ENCODE results near the gene IGFBP4.

IGFBP4 gene

GRCh38 chr17:40457964-40458791 lies 14.9 kb downstream of the IGFBP4 start:
- Histone ChIP-seq H3K4me3 (ENCODE audit: low read length) (no peak overlapping the region), H3K9me3 (ENCODE audit: control insufficient read depth, insufficient read depth, low read length) (no peaks in the 10 kb centered on the region), H3K79me2 (ENCODE audit: control insufficient read depth, low read length) (no peaks in the 10 kb centered on the region), H4K20me1 (ENCODE audit: control insufficient read depth, insufficient read depth, low read depth, low read length) (no peaks in the 10 kb centered on the region), H3K9me2 (replicated peaks; ENCODE audit: control insufficient read depth, low read length) (no peaks in the 10 kb centered on the region), H3K36me3 (ENCODE audit: control insufficient read depth, low read length) (no peaks in the 10 kb centered on the region), H3K27ac (ENCODE audit: low read depth, low read length) (no peak overlapping the region), H3F3A (ENCODE audit: control insufficient read depth, insufficient read depth) (no peaks in the 10 kb centered on the region), H3K4me2 (ENCODE audit: low read length) (no peak overlapping the region), H3K4me1 (ENCODE audit: control insufficient read depth, low read length) (no peaks in the 10 kb centered on the region), H3K27me3 (ENCODE audit: control insufficient read depth, low read length) (peaks cover 16% of the 10 kb centered on the region)
- no peak for TF ChIP-seq EZH2phosphoT487 (IDR thresholded peaks at IDR 0.05; ENCODE audit: borderline replicate concordance, low read length)
- no peak for TF ChIP-seq CTCF (IDR thresholded peaks at IDR 0.05; ENCODE audit: low read depth, low read length, poor library complexity, severe bottlenecking)

GRCh38 chr17:40458851-40459482 lies 15.7 kb downstream of the IGFBP4 start:
- Histone ChIP-seq H3K27ac (ENCODE audit: low read depth, low read length) (no peak overlapping the region), H4K20me1 (ENCODE audit: control insufficient read depth, insufficient read depth, low read depth, low read length) (no peaks in the 10 kb centered on the region), H3K9me3 (ENCODE audit: control insufficient read depth, insufficient read depth, low read length) (no peaks in the 10 kb centered on the region), H3K9me2 (replicated peaks; ENCODE audit: control insufficient read depth, low read length) (no peaks in the 10 kb centered on the region), H3F3A (ENCODE audit: control insufficient read depth, insufficient read depth) (no peaks in the 10 kb centered on the region), H3K4me1 (ENCODE audit: control insufficient read depth, low read length) (no peaks in the 10 kb centered on the region), H3K79me2 (ENCODE audit: control insufficient read depth, low read length) (no peaks in the 10 kb centered on the region), H3K36me3 (ENCODE audit: control insufficient read depth, low read length) (no peaks in the 10 kb centered on the region), H3K4me3 (ENCODE audit: low read length) (no peak overlapping the region), H3K27me3 (ENCODE audit: control insufficient read depth, low read length) (peaks cover 16% of the 10 kb centered on the region), H3K4me2 (ENCODE audit: low read length) (no peak overlapping the region)
- TF ChIP-seq CTCF (IDR thresholded peaks at IDR 0.05; ENCODE audit: low read depth, low read length, poor library complexity, severe bottlenecking) (no peak), EZH2phosphoT487 (IDR thresholded peaks at IDR 0.05; ENCODE audit: borderline replicate concordance, low read length) (no peak)

- peaks cover 16% of the 10 kb centered on the region; the same call in 1 of the 2 replicates for H3K27me3 ChIP-seq (ENCODE audit: control insufficient read depth, low read length)
- H3K9me3 ChIP-seq (ENCODE audit: control insufficient read depth, insufficient read depth, low read length): no peaks in the 10 kb centered on the region
- H3K36me3 ChIP-seq (ENCODE audit: control insufficient read depth, low read length): no peaks in the 10 kb centered on the region
- TF ChIP-seq CTCF (IDR thresholded peaks at IDR 0.05; ENCODE audit: low read depth, low read length, poor library complexity, severe bottlenecking) (no peak), EZH2phosphoT487 (IDR thresholded peaks at IDR 0.05; ENCODE audit: borderline replicate concordance, low read length) (no peak)
- H3K79me2 ChIP-seq (ENCODE audit: control insufficient read depth, low read length): no peaks in the 10 kb centered on the region
- H3K27ac ChIP-seq (ENCODE audit: low read depth, low read length): no peak overlapping the region
- no peaks in the 10 kb centered on the region for H3K9me2 ChIP-seq (replicated peaks; ENCODE audit: control insufficient read depth, low read length)
- H4K20me1 ChIP-seq (ENCODE audit: control insufficient read depth, insufficient read depth, low read depth, low read length): no peaks in the 10 kb centered on the region
- no peak overlapping the region for H3K4me2 ChIP-seq (ENCODE audit: low read length)
- H3K4me3 ChIP-seq (ENCODE audit: low read length): no peak overlapping the region
- no peaks in the 10 kb centered on the region for H3K4me1 ChIP-seq (ENCODE audit: control insufficient read depth, low read length)
- H3F3A ChIP-seq (ENCODE audit: control insufficient read depth, insufficient read depth): no peaks in the 10 kb centered on the region
Measured at GRCh38 chr17:40459636-40460603, 16.7 kb downstream of the IGFBP4 start.

Measured in DOHH2 (cell line).